ENCODE measurements around the gene SLC22A17. TPM values are rescaled to one million over a fixed set of nuclear protein-coding genes. Genes with fewer than 3 reads are reported as not detected.

Gene SLC22A17
- total RNA-seq, 4 donors from 2014 or later, result 7.7 to 13.0 (median 8.4) TPM

DNA sequence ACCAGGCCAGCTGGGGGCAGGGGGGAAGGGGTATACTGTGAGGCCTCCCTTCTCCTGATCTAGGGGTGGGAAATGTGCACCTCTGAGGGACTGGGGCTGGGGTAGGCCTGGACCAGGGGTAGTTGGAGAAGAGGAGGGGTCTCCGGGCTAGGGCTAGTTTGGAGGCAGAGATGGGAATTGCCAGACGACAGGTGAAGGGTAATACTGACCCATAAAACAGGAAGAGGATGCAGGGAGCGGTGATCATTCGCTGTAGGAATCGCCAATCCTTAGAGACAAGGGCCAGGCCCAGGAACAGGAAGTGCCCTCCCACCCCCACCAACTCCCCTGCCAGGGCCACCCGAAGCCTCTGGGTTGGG is 4.4 kb downstream of the SLC22A17 start:
- TF ChIP-seq CTCF (IDR thresholded peaks at IDR 0.05), result no peak
- ATAC-seq (ENCODE audit: low FRiP score), result no peak

DNA sequence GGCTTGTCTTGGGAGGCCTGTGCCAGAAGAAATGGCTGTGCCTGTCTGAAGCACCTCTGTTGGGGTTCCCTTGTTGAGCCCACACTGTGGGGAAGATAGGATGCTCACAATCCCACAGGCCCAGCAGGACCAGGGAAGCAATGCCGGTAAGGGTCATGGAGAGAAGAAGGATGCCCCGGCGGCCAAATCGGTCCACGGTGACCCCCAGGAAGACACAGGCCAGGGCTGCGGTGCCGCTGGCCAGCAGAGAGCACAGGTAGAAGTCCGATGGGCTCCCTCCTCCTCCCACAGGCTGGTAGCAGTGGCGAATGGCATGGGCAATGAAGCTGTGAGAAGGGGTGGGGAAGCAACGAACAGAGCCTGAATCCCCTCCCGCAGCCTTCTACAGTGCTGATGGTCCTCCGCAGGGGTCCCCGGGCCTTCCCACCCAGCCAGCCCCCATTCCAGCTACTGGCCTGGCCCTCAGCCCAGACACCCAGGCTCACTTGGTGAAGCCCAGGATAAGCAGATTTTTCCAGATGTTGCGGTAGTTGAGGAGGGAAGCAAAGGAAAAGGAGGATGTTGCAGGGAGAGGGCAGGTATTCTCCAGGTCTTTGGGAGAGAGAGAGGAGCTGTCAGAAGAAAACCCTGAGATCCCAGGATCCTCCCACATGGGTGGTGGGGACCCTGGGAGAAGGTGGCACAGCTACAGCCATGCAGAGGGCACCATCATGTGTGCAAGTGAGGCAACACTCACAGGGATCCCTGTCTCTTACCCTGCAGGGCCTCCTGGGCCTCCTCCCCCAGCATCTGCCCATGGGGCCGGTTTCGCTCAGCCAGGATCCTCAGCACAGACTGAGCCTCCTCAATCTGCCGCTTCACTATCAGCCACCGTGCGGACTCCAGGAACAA is 5.0 kb downstream of the SLC22A17 start:
- DNase-seq (ENCODE audit: low spot score), result no peak
- no peak for TF ChIP-seq CTCF (IDR thresholded peaks at IDR 0.05)
- ATAC-seq (ENCODE audit: low FRiP score), result no peak

More for the DNA sequence above, 4.4 kb downstream of the SLC22A17 start:
- no peak for DNase-seq (ENCODE audit: low spot score)

DNA sequence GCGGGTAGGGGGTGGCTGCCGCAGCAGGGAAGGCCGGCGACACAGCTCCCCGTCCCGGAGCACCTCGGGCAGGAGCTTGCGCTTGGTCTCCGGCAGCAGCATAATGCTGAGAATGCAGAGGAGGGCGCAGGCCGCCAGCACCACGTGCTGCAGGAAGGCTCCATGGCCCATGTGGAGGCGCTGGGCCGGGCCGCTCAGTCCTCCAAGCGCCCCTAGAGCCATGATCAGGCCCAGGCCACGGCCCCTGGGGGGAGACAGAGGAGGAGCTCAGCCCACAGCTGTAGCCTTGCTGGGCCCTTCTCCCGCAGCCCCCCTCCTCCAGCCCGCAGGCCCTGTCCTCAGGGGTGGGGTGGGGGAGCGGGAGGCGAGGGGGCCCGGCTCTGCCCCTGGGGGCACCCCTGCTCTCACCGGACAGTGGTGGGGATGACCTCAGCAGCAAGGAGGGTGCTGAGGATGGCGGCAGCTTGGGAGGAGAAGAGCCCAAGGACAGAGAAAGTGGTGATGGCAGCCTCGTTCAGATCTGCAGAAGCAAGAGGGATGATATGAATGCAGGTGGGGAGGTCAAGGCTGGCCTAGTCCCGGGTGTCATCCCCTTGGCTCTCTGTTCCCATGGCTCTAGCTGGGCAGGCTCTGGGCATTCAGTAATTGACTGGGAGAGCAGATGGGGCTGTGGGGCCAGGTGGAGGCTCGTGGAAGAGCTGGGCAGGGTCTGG is 5.8 kb downstream of the SLC22A17 start:
- ATAC-seq (ENCODE audit: low FRiP score) (no peak), DNase-seq (ENCODE audit: low spot score) (no peak)
- TF ChIP-seq CTCF (IDR thresholded peaks at IDR 0.05), result no peak

DNA sequence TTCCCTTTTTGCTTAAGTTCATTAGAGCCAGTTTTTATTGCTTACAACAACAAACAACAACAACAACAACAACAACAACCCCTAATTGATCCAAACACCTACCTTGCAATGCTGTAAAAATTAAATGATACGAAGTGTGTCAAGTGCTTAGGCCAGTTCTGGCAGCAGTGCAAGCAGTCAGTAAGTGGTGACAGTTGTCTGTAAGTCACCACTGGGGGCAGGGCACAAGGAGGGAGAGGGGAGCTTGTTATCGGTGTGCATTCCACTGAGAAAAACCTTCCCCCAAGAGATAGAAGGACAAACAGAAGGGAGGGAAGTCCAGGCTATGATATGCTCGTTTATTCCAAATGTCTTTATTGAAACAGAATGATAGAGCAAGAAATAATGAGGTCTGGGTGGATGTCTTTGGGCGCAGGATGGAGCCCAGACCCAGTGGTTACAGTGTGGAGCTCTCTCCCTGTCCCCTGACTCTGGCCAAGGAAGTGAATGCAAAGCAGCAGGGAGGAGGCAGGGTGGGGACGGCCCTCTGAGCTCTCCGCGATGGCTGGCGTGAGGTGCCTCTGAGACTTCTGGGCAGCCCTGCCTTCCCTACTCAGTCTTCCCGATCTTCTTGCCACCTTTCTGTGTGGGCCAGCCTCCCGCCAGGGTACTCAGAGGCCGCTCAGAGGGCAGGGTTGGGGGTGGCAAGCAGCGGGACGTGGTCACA is 6.5 kb downstream of the SLC22A17 start:
- no peak for TF ChIP-seq CTCF (IDR thresholded peaks at IDR 0.05)
- DNase-seq (ENCODE audit: low spot score) (no peak), ATAC-seq (ENCODE audit: low FRiP score) (no peak)

- TF ChIP-seq CTCF (IDR thresholded peaks at IDR 0.05), result no peak
- no peak for ATAC-seq (ENCODE audit: low FRiP score)
- no peak for DNase-seq (ENCODE audit: low spot score)
These were observed 8.2 kb downstream of the SLC22A17 start for GRCh38 chr14:23344481-23344880.

DNA sequence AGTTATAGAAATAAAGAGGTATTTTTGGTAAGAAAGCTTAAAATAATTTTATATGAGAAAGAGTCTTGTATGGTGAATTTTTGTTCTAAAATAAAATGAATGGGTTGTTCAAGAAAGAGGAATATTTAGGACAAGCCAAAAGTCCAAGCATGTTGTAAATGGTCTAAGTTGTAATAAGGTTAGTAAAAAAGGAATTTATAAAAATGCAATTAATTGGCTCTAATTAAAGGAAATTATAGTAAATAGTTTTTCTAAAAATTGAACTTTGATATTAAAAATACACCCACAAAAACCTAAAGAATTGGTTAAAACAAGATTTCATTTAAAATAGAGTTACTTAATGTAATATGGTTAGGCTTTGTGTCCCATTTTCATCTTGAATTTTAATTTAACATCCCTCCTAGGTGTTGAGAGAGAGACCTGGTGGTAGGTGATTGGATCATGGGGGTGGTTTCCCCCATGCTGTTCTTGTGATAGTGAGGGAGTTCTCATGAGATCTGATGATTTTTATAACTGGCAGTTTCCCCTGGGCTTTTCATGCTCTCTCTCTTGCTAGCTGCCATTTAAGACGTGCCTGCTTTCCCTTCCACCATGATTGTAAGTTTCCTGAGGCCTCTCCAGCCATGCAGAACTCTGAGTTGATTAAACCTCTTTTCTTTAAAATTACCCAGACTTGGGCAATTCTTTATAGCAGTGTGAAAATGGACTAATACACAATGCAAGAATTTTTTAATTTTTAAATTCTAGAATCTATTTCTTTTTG is 13.0 kb downstream of the SLC22A17 start:
- no peak for TF ChIP-seq CTCF (IDR thresholded peaks at IDR 0.05)
- DNase-seq (ENCODE audit: low spot score), result no peak
- ATAC-seq (ENCODE audit: low FRiP score), result no peak

Data from omental fat pad (tissue), 4 donors.